GM23338 (cell line): ENCODE measurements around the gene RIMS1. TPM values are rescaled to one million over a fixed set of nuclear protein-coding genes. Genes with fewer than 3 reads are reported as not detected.

Experiments used
- ATAC-seq: fragments of 200-7000 bp; cut with Tn5 transposase; 3 replicates; pipeline ENCODE4 v1.9.1; 2020
- DNase-seq: peaks from one replicate; pipeline ENCODE4 v3.0.0-alpha.2; 2015; ENCODE audit warnings: low spot score
- H2AFZ ChIP-seq: fragments of 200-600 bp; sonication (generic); 2 replicates; pipeline ENCODE4 v1.8.0; 2016; ENCODE audit warnings: antibody characterized with exemption, mild to moderate bottlenecking, moderate library complexity
- H3F3A ChIP-seq: fragments of 200-600 bp; sonication (generic); replicated peaks from 2 replicates; pipeline ENCODE4 v1.8.0; 2017; ENCODE audit warnings: antibody characterized with exemption, mixed run types, low read depth
- H3K27ac ChIP-seq: fragments of 200-600 bp; sonication (generic); 2 replicates; pipeline ENCODE4 v1.6.1; 2016; ENCODE audit warnings: low read depth
- H3K27me3 ChIP-seq: fragments of 200-600 bp; sonication (generic); 2 replicates; pipeline ENCODE4 v1.8.0; 2016; ENCODE audit warnings: mild to moderate bottlenecking, mixed run types, moderate library complexity; ENCODE audit not compliant: insufficient read depth
- H3K36me3 ChIP-seq: fragments of 200-600 bp; sonication (generic); 2 replicates; pipeline ENCODE4 v1.8.0; 2016; ENCODE audit warnings: mild to moderate bottlenecking; ENCODE audit not compliant: insufficient read depth
- H3K4me1 ChIP-seq: fragments of 200-600 bp; sonication (generic); 2 replicates; pipeline ENCODE4 v1.8.0; 2016; ENCODE audit warnings: mild to moderate bottlenecking, moderate library complexity; ENCODE audit not compliant: insufficient read depth
- H3K4me2 ChIP-seq: fragments of 200-600 bp; sonication (generic); 2 replicates; pipeline ENCODE4 v1.7.1; 2017; ENCODE audit warnings: mixed run types
- H3K4me3 ChIP-seq: fragments of 200-600 bp; sonication (generic); 2 replicates; pipeline ENCODE4 v1.6.1; 2016; ENCODE audit warnings: mixed run types
- H3K79me2 ChIP-seq: fragments of 200-600 bp; sonication (generic); replicated peaks from 2 replicates; pipeline ENCODE4 v1.8.0; 2017; ENCODE audit warnings: mild to moderate bottlenecking; ENCODE audit not compliant: insufficient read depth
- H3K9me2 ChIP-seq: fragments of 200-600 bp; sonication (generic); 2 replicates; pipeline ENCODE4 v1.8.0; 2017; ENCODE audit not compliant: insufficient read depth
- H4K20me1 ChIP-seq: fragments of 200-600 bp; sonication (generic); replicated peaks from 2 replicates; pipeline ENCODE4 v1.8.0; 2017; ENCODE audit warnings: mild to moderate bottlenecking; ENCODE audit not compliant: insufficient read depth
- H3K27ac Mint-ChIP-seq: 2 replicates; pipeline ENCODE4 v1.8.0; 2020; ENCODE audit warnings: inconsistent platforms, mild to moderate bottlenecking, moderate library complexity, mixed read lengths
- H3K27me3 Mint-ChIP-seq: 3 replicates; pipeline ENCODE4 v1.8.0; 2022; ENCODE audit warnings: low read depth, mild to moderate bottlenecking, moderate library complexity, mixed read lengths, inconsistent platforms; ENCODE audit not compliant: insufficient read depth, poor library complexity
- H3K36me3 Mint-ChIP-seq: 3 replicates; pipeline ENCODE4 v1.8.0; 2021; ENCODE audit warnings: low read depth, mild to moderate bottlenecking, inconsistent platforms, moderate library complexity, mixed read lengths
- H3K4me1 Mint-ChIP-seq: 3 replicates; pipeline ENCODE4 v1.8.0; 2020; ENCODE audit warnings: mild to moderate bottlenecking, inconsistent platforms, mixed read lengths
- H3K4me3 Mint-ChIP-seq: 3 replicates; pipeline ENCODE4 v1.8.0; 2021; ENCODE audit warnings: moderate library complexity, mild to moderate bottlenecking, inconsistent platforms, mixed read lengths
- H3K9me3 Mint-ChIP-seq: 3 replicates; pipeline ENCODE4 v1.8.0; 2020; ENCODE audit warnings: moderate library complexity, mild to moderate bottlenecking, inconsistent platforms, mixed read lengths
- CREB1 ChIP-seq: fragments of 250-450 bp; sonication (Bioruptor Pico); IDR thresholded peaks from 2 replicates; pipeline ENCODE4 v1.5.0; 2020; ENCODE audit warnings: low read depth, mild to moderate bottlenecking, moderate library complexity
- EZH2phosphoT487 ChIP-seq: fragments of 200-600 bp; sonication (generic); IDR thresholded peaks from one replicate; pipeline ENCODE4 v1.8.1; 2018; ENCODE audit warnings: antibody characterized with exemption; ENCODE audit not compliant: unreplicated experiment
- JUNB ChIP-seq: IDR thresholded peaks from one replicate; pipeline ENCODE4 v1.6.1; 2016; ENCODE audit warnings: antibody characterized with exemption; ENCODE audit not compliant: unreplicated experiment
- NANOG ChIP-seq: IDR thresholded peaks from 2 replicates; pipeline ENCODE4 v1.6.1; 2016; ENCODE audit warnings: antibody characterized with exemption, borderline replicate concordance
- POLR2AphosphoS5 ChIP-seq: IDR thresholded peaks from 2 replicates; pipeline ENCODE4 v1.6.1; 2016; ENCODE audit warnings: antibody characterized with exemption, low read depth
- STAT1 ChIP-seq: IDR thresholded peaks from one replicate; pipeline ENCODE4 v1.6.1; 2016; ENCODE audit warnings: antibody characterized with exemption; ENCODE audit not compliant: unreplicated experiment
- ZNF114 ChIP-seq: fragments of 250-450 bp; sonication (Bioruptor Pico); IDR thresholded peaks from 2 replicates; pipeline ENCODE4 v1.5.0; 2020; ENCODE audit warnings: mild to moderate bottlenecking, moderate library complexity
- polyA plus RNA-seq: library from polyadenylated mRNA; unstranded; fragments of >200 nt; fragmentation: Nextera tagmentation; extraction: Ambion mirVana; gene quantifications from 2 replicates; pipeline ENCODE4 v1.2.1, GENCODE V29; 2016
- total RNA-seq: library from RNA; depleted of rRNA; stranded (reverse); fragments of >200 nt; shearing (Covaris generic); gene quantifications from 2 replicates; pipeline ENCODE4 v1.2.3, GENCODE V29; 2014
- TF ChIP-seq, protein P1 (sequence below): IDR thresholded peaks from one replicate; pipeline ENCODE4 v1.6.1; 2018; ENCODE audit warnings: antibody characterized with exemption; ENCODE audit not compliant: unreplicated experiment
- TF ChIP-seq, protein P2 (sequence below), 2 experiments: fragments of 200-600 bp in 1 of 2; sonication (generic) in 1 of 2; conservative IDR thresholded peaks; 2 replicates each; pipeline versions ENCODE4 v1.5.1 to v1.6.1; 2016 to 2017; ENCODE audit warnings: antibody characterized with exemption in 2 of 2, low read depth in 2 of 2, mild to moderate bottlenecking in 2 of 2, moderate library complexity in 1 of 2
- TF ChIP-seq, protein P3 (sequence below): IDR thresholded peaks from 2 replicates; pipeline ENCODE4 v1.6.1; 2016; ENCODE audit warnings: antibody characterized with exemption
- TF ChIP-seq, protein P4 (sequence below): fragments of 250-450 bp; sonication (Bioruptor Pico); IDR thresholded peaks from 2 replicates; pipeline ENCODE4 v1.5.0; 2020; ENCODE audit warnings: mild to moderate bottlenecking, moderate library complexity

The RIMS1 gene
- total and polyA plus RNA-seq, 2 experiments from 2014 or later: 0.89 to 4.0 TPM

DNA sequence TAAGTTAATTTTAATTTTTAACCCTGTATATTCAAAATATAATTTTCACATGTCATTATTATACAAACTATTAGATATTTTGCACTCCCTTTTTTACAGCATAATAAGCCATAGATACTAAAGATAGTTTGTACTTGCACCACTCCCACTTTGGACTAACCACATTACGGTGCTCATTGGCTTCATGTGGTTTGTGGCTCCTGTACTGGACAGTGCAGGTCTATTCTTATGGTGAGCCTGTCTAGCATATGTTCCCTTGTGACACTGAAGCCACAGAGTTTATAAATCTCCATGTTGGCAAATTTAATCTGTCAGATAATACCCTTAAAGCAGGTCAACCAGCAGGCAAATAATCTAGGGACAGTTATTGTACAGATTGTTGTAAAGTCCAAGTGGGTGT, 381.1 kb downstream of the RIMS1 start:
- Mint-ChIP-seq H3K27ac (no peak overlapping the region), H3K4me3 (no peak overlapping the region), H3K4me1 (no peaks in the 10 kb centered on the region), H3K36me3 (no peaks in the 10 kb centered on the region), H3K27me3 (no peaks in the 10 kb centered on the region), H3K9me3 (no peaks in the 10 kb centered on the region)
- Histone ChIP-seq H3K79me2 (no peaks in the 10 kb centered on the region), H2AFZ (no peak overlapping the region), H3K27ac (no peak overlapping the region), H4K20me1 (no peaks in the 10 kb centered on the region), H3K4me1 (no peaks in the 10 kb centered on the region), H3K4me3 (no peak overlapping the region), H3K36me3 (no peaks in the 10 kb centered on the region), H3F3A (no peaks in the 10 kb centered on the region), H3K9me2 (no peaks in the 10 kb centered on the region), H3K27me3 (no peaks in the 10 kb centered on the region), H3K4me2 (no peak overlapping the region)
- DNase-seq (no peak), ATAC-seq (no peak)
- TF ChIP-seq NANOG: no peak
- no peak for TF ChIP-seq JUNB
- TF ChIP-seq ZNF114 (CRISPR knock-in tag): no peak
- no peak for TF ChIP-seq CREB1 (CRISPR knock-in tag)
- no peak for TF ChIP-seq POLR2AphosphoS5
- TF ChIP-seq, protein P1, sequence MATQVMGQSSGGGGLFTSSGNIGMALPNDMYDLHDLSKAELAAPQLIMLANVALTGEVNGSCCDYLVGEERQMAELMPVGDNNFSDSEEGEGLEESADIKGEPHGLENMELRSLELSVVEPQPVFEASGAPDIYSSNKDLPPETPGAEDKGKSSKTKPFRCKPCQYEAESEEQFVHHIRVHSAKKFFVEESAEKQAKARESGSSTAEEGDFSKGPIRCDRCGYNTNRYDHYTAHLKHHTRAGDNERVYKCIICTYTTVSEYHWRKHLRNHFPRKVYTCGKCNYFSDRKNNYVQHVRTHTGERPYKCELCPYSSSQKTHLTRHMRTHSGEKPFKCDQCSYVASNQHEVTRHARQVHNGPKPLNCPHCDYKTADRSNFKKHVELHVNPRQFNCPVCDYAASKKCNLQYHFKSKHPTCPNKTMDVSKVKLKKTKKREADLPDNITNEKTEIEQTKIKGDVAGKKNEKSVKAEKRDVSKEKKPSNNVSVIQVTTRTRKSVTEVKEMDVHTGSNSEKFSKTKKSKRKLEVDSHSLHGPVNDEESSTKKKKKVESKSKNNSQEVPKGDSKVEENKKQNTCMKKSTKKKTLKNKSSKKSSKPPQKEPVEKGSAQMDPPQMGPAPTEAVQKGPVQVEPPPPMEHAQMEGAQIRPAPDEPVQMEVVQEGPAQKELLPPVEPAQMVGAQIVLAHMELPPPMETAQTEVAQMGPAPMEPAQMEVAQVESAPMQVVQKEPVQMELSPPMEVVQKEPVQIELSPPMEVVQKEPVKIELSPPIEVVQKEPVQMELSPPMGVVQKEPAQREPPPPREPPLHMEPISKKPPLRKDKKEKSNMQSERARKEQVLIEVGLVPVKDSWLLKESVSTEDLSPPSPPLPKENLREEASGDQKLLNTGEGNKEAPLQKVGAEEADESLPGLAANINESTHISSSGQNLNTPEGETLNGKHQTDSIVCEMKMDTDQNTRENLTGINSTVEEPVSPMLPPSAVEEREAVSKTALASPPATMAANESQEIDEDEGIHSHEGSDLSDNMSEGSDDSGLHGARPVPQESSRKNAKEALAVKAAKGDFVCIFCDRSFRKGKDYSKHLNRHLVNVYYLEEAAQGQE: no peak
- no peak for TF ChIP-seq STAT1
- TF ChIP-seq, protein P2, sequence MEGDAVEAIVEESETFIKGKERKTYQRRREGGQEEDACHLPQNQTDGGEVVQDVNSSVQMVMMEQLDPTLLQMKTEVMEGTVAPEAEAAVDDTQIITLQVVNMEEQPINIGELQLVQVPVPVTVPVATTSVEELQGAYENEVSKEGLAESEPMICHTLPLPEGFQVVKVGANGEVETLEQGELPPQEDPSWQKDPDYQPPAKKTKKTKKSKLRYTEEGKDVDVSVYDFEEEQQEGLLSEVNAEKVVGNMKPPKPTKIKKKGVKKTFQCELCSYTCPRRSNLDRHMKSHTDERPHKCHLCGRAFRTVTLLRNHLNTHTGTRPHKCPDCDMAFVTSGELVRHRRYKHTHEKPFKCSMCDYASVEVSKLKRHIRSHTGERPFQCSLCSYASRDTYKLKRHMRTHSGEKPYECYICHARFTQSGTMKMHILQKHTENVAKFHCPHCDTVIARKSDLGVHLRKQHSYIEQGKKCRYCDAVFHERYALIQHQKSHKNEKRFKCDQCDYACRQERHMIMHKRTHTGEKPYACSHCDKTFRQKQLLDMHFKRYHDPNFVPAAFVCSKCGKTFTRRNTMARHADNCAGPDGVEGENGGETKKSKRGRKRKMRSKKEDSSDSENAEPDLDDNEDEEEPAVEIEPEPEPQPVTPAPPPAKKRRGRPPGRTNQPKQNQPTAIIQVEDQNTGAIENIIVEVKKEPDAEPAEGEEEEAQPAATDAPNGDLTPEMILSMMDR (conservative IDR thresholded peaks at IDR 0.05; ENCODE audit: low read depth in 2 of 2): no peak
- TF ChIP-seq, protein P3, sequence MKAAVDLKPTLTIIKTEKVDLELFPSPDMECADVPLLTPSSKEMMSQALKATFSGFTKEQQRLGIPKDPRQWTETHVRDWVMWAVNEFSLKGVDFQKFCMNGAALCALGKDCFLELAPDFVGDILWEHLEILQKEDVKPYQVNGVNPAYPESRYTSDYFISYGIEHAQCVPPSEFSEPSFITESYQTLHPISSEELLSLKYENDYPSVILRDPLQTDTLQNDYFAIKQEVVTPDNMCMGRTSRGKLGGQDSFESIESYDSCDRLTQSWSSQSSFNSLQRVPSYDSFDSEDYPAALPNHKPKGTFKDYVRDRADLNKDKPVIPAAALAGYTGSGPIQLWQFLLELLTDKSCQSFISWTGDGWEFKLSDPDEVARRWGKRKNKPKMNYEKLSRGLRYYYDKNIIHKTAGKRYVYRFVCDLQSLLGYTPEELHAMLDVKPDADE: no peak
- no peak for TF ChIP-seq EZH2phosphoT487
- TF ChIP-seq, protein P4, sequence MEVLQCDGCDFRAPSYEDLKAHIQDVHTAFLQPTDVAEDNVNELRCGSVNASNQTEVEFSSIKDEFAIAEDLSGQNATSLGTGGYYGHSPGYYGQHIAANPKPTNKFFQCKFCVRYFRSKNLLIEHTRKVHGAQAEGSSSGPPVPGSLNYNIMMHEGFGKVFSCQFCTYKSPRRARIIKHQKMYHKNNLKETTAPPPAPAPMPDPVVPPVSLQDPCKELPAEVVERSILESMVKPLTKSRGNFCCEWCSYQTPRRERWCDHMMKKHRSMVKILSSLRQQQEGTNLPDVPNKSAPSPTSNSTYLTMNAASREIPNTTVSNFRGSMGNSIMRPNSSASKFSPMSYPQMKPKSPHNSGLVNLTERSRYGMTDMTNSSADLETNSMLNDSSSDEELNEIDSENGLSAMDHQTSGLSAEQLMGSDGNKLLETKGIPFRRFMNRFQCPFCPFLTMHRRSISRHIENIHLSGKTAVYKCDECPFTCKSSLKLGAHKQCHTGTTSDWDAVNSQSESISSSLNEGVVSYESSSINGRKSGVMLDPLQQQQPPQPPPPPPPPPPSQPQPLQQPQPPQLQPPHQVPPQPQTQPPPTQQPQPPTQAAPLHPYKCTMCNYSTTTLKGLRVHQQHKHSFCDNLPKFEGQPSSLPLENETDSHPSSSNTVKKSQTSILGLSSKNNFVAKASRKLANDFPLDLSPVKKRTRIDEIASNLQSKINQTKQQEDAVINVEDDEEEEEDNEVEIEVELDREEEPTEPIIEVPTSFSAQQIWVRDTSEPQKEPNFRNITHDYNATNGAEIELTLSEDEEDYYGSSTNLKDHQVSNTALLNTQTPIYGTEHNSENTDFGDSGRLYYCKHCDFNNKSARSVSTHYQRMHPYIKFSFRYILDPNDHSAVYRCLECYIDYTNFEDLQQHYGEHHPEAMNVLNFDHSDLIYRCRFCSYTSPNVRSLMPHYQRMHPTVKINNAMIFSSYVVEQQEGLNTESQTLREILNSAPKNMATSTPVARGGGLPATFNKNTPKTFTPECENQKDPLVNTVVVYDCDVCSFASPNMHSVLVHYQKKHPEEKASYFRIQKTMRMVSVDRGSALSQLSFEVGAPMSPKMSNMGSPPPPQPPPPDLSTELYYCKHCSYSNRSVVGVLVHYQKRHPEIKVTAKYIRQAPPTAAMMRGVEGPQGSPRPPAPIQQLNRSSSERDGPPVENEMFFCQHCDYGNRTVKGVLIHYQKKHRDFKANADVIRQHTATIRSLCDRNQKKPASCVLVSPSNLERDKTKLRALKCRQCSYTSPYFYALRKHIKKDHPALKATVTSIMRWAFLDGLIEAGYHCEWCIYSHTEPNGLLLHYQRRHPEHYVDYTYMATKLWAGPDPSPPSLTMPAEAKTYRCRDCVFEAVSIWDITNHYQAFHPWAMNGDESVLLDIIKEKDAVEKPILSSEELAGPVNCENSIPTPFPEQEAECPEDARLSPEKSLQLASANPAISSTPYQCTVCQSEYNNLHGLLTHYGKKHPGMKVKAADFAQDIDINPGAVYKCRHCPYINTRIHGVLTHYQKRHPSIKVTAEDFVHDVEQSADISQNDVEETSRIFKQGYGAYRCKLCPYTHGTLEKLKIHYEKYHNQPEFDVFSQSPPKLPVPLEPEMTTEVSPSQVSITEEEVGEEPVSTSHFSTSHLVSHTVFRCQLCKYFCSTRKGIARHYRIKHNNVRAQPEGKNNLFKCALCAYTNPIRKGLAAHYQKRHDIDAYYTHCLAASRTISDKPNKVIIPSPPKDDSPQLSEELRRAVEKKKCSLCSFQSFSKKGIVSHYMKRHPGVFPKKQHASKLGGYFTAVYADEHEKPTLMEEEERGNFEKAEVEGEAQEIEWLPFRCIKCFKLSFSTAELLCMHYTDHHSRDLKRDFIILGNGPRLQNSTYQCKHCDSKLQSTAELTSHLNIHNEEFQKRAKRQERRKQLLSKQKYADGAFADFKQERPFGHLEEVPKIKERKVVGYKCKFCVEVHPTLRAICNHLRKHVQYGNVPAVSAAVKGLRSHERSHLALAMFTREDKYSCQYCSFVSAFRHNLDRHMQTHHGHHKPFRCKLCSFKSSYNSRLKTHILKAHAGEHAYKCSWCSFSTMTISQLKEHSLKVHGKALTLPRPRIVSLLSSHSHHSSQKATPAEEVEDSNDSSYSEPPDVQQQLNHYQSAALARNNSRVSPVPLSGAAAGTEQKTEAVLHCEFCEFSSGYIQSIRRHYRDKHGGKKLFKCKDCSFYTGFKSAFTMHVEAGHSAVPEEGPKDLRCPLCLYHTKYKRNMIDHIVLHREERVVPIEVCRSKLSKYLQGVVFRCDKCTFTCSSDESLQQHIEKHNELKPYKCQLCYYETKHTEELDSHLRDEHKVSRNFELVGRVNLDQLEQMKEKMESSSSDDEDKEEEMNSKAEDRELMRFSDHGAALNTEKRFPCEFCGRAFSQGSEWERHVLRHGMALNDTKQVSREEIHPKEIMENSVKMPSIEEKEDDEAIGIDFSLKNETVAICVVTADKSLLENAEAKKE (CRISPR knock-in tag): no peak
